Panc1 (cell line): ENCODE data around the gene INPP5K.

Experiments
- POLR2AphosphoS5 ChIP-seq: IDR thresholded peaks from 2 replicates; pipeline ENCODE4 v1.6.1; 2012; ENCODE audit warnings: mild to moderate bottlenecking, low read depth, low read length, moderate library complexity
- TF ChIP-seq, protein P1 (sequence below): fragments of 450-650 bp; IDR thresholded peaks from 2 replicates; pipeline ENCODE4 v1.5.1; 2017; ENCODE audit warnings: mild to moderate bottlenecking

DNA sequence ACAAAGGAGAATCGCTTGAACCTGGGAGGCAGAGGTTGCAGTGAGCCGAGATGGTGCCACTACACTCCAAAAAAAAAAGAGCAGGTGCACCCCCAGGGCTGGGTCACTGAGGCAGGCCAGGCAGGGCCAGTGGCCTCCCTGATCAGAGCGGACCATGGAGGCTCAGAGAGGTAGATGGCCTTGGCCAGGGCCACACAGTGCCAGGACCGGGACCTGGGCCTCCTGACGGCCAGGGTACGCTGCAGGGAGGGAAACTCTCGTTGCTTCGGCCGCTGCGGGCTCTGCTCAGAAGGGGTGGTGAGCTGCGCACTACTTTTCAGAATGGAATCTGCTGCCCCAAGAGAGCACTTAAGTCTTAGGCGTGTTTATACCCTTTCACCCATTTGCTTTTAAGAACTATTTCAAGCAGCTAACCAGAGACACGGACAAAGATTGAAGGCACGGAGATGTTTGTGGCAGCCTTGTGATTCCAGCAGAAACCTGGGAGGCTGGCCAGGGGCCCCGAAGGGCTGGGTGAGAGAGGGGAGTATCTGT, 41.0 kb downstream of the INPP5K start:
- TF ChIP-seq, protein P1, sequence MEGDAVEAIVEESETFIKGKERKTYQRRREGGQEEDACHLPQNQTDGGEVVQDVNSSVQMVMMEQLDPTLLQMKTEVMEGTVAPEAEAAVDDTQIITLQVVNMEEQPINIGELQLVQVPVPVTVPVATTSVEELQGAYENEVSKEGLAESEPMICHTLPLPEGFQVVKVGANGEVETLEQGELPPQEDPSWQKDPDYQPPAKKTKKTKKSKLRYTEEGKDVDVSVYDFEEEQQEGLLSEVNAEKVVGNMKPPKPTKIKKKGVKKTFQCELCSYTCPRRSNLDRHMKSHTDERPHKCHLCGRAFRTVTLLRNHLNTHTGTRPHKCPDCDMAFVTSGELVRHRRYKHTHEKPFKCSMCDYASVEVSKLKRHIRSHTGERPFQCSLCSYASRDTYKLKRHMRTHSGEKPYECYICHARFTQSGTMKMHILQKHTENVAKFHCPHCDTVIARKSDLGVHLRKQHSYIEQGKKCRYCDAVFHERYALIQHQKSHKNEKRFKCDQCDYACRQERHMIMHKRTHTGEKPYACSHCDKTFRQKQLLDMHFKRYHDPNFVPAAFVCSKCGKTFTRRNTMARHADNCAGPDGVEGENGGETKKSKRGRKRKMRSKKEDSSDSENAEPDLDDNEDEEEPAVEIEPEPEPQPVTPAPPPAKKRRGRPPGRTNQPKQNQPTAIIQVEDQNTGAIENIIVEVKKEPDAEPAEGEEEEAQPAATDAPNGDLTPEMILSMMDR: no peak
- no peak for TF ChIP-seq POLR2AphosphoS5
